ENCODE data around the gene LEMD3.
"Not testable (repeated sequence)": the region's sequence is repeated elsewhere in the genome, so short reads cannot be mapped to it uniquely, and the experiment has no call there.

Gene LEMD3

DNA sequence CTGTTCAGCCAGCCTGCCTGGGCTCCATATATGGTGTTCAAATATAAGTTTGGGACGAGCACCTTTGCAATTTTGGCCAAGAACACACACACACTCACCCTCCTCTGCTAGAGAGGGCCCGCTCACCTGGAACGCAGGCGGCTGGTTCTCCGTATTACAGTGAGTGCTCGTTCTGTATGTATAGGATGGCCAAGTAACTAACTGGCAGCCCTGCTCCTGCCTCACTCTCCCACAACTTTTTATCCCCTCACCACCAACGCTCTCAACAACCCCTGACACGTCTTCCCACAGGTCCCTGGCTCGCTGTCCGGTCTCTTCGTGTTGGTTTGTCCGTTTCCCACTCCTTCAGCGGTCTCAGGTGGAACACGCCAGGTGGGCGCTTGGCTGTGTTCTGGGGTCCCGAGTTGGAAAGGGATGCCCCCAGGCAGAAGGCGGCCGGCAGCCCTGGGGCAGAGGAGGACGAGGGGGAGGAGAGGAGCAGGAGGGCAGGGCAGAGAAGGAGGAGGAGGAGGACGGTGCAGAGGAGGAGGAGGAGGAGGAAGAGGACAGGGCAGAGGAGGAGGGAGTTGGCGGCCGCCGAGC is 108.7 kb downstream of the LEMD3 start:
- DNase-seq (ENCODE audit: low read depth in 3 of 3, low spot score in 1 of 3): no peak

DNA sequence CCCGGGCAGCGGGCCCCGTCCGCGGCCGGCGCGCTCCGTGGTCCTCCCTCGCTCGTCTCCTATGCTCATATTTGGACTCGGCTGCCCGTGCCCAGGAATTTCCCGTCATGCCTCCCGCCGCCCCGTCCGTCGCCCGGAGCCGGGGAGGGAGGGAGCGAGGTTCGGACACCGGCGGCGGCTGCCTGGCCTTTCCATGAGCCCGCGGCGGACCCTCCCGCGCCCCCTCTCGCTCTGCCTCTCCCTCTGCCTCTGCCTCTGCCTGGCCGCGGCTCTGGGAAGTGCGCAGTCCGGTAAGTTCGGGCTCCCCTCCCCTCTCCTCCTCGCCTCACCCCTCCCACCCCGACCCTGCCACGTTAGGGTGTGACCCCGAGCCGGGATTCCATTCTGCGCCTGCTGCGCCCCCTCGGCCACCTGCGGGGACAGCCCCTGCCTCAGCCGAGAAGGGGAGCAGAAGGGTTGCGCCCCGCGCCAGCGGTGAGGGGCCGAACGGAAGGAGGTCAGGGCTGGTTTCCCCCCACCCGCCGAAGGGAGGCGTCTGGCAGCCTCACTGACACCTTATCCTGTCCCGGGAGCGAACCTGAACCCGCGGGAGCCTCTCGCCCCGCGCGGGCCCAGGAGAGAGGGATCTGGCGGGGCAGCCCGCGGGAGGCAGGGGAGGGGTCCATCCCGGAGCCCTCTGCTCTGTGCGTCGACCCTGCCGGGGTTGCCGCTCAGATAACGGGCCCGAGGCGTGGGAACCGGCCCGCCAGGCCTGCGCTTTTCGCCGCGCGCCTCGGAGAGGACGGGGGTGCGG is 109.4 kb downstream of the LEMD3 start, which contains the start of gene MSRB3:
Gene MSRB3, plus strand, starts transcription at position 108 of the 793 bp plus-strand sequence. CDS start 29,897 bp downstream, outside the sequence.
- DNase-seq (ENCODE audit: low read depth in 3 of 3, low spot score in 1 of 3): peak in 1 of 3 donors; percentile 1

DNA sequence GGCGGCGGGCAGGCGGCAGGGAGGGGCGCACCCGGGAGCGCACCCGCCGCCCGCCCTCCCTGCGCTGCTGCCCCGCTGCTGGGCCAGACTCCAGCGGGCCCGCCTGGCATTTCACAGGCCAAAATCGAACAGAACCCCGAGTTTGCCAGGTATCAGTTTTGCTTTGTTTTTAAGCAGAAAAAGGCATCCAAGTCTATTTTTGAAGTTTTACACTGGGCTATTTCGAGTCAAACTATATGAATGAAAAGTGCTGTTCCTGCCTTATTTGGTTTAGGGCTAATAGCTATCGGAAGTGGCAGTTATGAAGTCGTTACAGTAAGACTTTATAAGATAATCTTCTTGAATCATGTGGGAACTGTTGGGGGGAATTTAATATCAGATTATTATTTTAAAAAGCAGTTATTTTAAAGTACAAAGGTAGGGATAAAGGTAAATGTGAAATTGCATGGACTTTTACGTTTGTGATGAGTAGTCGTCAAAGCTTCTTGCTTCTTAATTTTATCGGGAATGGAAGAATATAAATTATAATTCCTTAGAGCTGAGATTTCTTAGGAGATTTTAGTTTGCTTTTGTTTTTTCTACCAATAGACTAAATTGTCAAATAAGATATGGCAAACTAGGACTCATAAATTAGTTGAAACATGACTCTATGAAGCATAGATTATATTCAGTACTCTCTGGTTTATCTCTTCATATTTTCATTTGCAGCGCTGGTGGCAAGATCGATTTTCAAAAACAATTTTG is 110.2 kb downstream of the LEMD3 start:
- DNase-seq (ENCODE audit: low read depth in 3 of 3, low spot score in 1 of 3): no peak

DNA sequence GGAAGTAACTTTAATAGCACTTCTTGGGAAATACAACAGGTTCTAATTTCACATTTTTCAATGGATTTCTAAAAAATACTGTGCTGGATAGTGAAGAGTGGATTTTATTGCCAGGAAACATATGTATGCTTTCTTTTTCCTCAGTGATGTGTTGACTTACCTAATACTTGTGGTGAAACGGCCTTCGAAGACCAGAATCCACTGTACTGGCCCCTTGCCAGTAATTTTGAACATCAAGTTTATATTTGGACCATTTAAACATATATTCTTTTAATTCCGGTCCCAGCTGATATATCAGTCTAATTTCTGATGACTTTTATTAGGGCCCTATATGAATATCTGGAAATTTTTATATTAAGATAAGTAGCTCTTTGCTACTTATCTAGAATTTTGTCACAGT is 110.9 kb downstream of the LEMD3 start:
- no peak for DNase-seq (ENCODE audit: low read depth in 3 of 3, low spot score in 1 of 3)

DNA sequence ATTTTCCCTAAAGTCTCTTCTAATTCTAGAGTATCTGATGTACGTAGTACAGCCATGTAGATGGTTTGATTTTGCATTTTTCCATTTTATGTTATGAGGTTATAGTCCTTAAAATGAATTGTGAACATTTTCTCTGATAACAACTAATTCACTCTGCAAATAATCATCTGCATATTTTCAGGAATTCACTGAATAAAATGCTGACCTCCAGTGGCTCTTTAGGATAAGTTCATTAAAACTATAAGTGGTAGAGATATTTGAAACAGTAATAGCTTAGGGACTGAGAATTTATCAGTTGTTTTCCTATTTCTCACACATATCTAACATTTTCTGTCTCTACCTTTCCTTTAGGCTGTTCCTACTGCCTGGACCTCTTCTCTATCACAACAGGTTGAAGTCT is 113.5 kb downstream of the LEMD3 start:
- no peak for DNase-seq (ENCODE audit: low read depth in 3 of 3, low spot score in 1 of 3)

DNA sequence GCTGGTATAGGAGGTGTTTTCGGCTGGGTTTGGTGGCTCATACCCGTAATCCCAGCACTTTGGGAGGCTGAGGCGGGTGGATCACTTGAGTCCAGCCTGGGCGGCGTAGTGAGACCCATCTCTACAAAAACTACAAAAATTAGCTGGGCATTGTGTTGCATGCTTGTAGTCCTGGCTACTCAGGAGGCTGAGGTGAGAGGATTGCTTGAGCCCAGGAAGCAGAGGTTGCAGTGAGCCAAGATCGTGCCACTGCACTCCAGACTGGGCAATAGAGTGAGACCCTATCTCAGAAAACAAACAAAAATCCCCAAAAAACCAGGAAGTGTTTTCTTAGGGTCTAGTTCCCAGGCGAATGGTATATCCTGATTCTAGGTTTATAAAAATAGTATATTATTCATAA is 116.1 kb downstream of the LEMD3 start:
- not testable (repeated sequence) for DNase-seq (ENCODE audit: low read depth in 3 of 3, low spot score in 1 of 3)

DNA sequence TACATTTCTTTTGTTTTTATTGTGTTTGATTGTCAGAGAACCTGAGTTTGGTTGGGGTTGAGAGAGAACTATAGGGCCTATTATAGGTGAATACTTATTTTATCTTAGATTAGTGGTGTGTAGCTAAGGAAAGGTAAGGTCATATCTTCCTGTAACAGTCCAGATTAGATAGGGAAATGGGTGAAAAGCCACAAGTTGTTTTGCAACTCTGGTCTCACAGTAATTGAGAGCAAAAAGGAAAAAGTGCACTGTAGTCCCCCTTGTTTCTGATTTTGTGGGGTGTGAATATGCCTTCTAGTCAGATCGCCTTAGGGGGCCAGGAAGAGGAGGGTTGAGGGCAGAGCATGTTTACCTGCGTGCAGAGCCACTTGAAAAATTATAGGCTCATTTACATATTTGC is 118.0 kb downstream of the LEMD3 start:
- no peak for DNase-seq (ENCODE audit: low read depth in 3 of 3, low spot score in 1 of 3)

DNA sequence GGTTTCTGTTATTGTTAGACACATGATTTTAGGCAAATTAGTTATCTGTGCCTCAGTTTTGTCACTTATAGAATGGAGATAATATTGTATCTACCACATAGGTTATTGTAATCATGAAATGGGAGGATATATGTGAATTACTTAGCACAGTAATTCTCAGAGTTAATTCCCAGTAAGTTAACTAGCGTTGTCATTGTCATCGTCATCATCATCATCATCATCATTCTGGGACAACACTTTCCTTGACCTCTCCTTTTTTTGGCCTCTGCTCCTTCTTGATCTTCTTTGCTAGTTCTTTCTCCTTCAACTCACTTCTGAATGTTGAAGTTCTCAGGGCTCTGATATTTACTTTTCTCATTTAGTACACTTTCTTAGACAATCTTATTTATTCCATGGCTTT is 122.9 kb downstream of the LEMD3 start:
- DNase-seq (ENCODE audit: low read depth in 3 of 3, low spot score in 1 of 3): no peak

DNA sequence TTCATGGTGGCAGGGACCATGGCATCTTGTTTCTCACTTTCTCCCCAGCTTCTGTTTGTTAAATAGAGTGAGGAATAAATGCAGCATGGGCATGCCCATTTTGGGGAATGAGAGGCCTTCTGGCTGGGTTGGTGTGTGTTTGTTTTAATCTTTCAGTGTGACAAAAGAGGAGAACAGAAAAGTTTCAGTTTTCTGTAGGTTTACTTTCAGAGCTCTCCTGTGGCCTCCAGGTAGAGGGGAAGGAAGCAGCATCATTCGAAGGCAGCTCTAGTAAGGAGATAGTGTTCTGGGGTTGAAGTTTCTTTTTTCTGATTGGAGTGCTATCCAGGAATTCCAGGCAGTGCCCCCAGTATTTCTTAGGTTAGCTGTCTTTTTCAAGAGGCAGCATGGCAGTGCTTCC is 124.4 kb downstream of the LEMD3 start:
- no peak for DNase-seq (ENCODE audit: low read depth in 3 of 3, low spot score in 1 of 3)

DNA sequence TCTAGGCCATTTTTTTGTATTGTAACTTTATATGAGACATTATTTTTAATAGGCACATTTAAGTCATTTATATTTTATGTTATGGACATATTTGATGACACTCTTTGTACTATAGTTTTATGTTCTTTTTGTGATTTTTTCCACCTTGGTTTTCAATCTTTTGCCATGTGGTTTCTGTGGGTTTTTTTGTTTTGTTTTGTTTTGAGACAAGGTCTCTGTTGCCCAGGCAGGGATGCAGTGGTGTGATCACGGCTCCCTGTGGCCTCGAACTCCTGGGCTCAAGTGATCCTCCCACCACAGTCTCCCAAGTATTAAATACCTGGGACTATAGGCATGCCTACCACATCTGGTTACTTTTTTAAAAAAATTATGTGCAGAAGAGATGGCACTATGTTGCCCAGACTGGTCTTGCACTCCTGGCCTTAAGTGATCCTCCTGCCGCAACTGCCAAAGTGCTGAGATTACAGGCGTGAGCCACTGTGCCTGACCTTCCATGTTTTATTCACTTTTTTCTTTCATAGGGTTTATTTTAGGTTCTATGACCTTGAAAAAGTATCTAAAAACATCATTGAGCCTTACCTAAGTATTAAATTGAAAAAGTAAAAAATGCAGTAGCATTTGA is 125.4 kb downstream of the LEMD3 start:
- DNase-seq (ENCODE audit: low read depth in 3 of 3, low spot score in 1 of 3): no peak

DNA sequence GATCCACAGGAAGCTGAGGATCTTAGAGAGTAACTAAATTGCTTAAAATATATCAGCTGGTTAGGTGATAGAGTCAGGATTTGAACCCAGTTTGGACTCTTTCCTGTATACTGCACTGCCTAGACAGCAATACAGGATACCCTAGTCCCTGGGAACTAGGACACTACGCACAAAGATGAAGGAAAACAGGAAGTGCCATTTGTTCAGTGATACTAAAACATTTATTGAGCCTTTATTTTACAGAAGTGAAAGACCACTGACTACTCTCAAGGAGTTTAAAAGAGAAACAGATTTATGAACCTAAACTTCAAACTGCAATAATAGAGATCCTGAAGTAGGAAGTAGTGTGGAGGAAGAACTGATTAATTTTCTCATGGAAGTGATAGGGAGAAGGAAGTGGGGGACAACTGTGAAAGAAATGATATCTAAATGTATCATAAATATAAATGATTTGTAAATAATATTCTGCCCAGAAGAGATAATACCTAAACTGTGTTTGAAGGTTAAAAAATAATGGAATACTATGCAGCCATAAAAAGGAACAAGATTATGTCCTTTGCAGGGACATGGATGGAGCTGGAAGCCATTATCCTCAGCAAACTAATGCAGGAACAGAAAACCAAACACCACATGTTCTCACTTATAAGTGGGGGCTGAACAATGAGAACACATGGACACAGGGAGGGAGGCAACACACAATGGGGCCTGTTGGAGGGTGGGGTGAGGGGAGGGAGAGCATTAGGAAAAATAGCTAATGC is 127.3 kb downstream of the LEMD3 start:
- no peak for DNase-seq (ENCODE audit: low read depth in 3 of 3, low spot score in 1 of 3)

Data from stimulated activated CD4-positive, alpha-beta T cell treated with anti-CD3 and anti-CD28 coated beads, TNF-alpha, amount 100 ng/mL, for 1 hour (primary cell).